Gastroesophageal sphincter (tissue), 4 donors: ENCODE results near the gene P4HA3. TPM values are rescaled to one million over a fixed set of nuclear protein-coding genes. Genes with fewer than 3 reads are reported as not detected.

Source experiments
- ATAC-seq: fragments of 150-250 bp; one replicate; pipeline ENCODE4 v1.9.1; 2016; ENCODE audit warnings: mild to moderate bottlenecking, moderate library complexity
- H3K27ac ChIP-seq, 4 donors: fragments of 200-600 bp; sonication (generic) in 3 of 4; 1 replicate in 3 of 4; 2 replicates in 1 of 4; pipeline ENCODE4 v1.5.1; 2016 to 2019
- H3K27me3 ChIP-seq: fragments of 200-600 bp; sonication (generic); one replicate; pipeline ENCODE4 v1.5.1; 2019
- H3K36me3 ChIP-seq, 2 donors: fragments of 200-600 bp; sonication (generic); one replicate each; pipeline ENCODE4 v1.5.1; 2019; ENCODE audit warnings: control low read depth in 1 of 2
- H3K4me1 ChIP-seq, 3 donors: fragments of 200-600 bp; sonication (generic); 1 replicate in 2 of 3; 2 replicates in 1 of 3; pipeline ENCODE4 v1.5.1; 2016 to 2019; ENCODE audit warnings: control low read depth in 2 of 3
- H3K4me3 ChIP-seq, 2 donors: fragments of 200-600 bp; sonication (generic); one replicate each; pipeline ENCODE4 v1.5.1; 2019; ENCODE audit warnings: mild to moderate bottlenecking in 1 of 2, moderate library complexity in 1 of 2
- H3K9me3 ChIP-seq, 3 donors: fragments of 200-600 bp; sonication (generic); one replicate each; pipeline ENCODE4 v1.5.1; 2017 to 2019; ENCODE audit warnings: control low read depth in 2 of 3
- EP300 ChIP-seq: sonication (generic); formaldehyde crosslinking; IDR thresholded peaks from one replicate; pipeline ENCODE4 v1.6.1; 2017; ENCODE audit warnings: antibody characterized with exemption, mild to moderate bottlenecking
- POLR2A ChIP-seq, 2 donors: fragments of 450-650 bp; IDR thresholded peaks; one replicate each; pipeline ENCODE4 v1.6.1; 2017; ENCODE audit warnings: antibody characterized with exemption in 2 of 2, mild to moderate bottlenecking in 2 of 2, moderate library complexity in 1 of 2
- POLR2AphosphoS5 ChIP-seq: sonication (generic); formaldehyde crosslinking; IDR thresholded peaks from one replicate; pipeline ENCODE4 v1.6.1; 2017; ENCODE audit warnings: antibody characterized with exemption
- WGBS, 2 donors: methylation state at CpG; one replicate each; pipeline ENCODE4 v1.1.5; 2018; ENCODE audit warnings: low coverage in 1 of 2; 5-methylcytosine and 5-hydroxymethylcytosine counted together
- total RNA-seq, 4 donors: library from RNA; depleted of rRNA; stranded (reverse); fragments of >200 nt; gene quantifications; one replicate each; pipeline ENCODE4 v1.1.0, GENCODE V29; 2016
- TF ChIP-seq, protein P1 (sequence below), 4 experiments: fragments of 200-600 bp in 2 of 4; fragments of 450-650 bp in 2 of 4; sonication (generic) in 1 of 4; IDR thresholded peaks; one replicate each; pipeline ENCODE4 v1.5.1; 2017 to 2019; ENCODE audit warnings: antibody characterized with exemption in 4 of 4, mild to moderate bottlenecking in 2 of 4, moderate library complexity in 2 of 4

The P4HA3 gene
- total RNA-seq, 4 donors from 2014 or later = 0.69 to 2.9 (median 0.94) TPM; not detected in 1

DNA sequence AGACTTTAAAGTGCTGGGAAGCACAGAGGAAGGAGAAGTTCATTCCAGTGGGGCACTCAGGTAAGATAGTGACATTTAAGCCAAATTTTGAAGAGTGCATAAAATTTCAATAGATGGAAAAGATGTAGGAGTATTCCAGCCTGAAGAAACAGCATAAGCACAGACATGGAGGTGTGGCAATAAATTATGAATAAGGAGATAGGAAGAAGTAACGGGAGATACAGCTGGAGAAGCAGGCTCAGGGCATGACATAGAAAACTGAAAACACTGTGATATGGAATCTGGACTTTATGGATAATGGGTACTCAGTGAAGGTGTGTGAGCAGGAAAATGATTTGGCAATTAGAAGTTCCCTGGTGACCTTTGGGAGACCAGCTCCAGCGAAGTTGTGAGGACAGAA lies 33.3 kb downstream of the P4HA3 start:
- Histone ChIP-seq H3K4me3 (no peak overlapping the region), H3K27me3 (no peaks in the 10 kb centered on the region), H3K27ac (peak overlapping the region in 3 of 4 donors; percentile 49 to 71 (median 71)), H3K36me3 (no peaks in the 10 kb centered on the region), H3K4me1 (peaks cover 0 to 21% (median 0%) of the 10 kb centered on the region in 3 donors), H3K9me3 (no peaks in the 10 kb centered on the region)
- no peak for ATAC-seq
- TF ChIP-seq POLR2AphosphoS5 (no peak), POLR2A (IDR thresholded peaks at IDR 0.05) (no peak), EP300 (no peak)
- TF ChIP-seq, protein P1, sequence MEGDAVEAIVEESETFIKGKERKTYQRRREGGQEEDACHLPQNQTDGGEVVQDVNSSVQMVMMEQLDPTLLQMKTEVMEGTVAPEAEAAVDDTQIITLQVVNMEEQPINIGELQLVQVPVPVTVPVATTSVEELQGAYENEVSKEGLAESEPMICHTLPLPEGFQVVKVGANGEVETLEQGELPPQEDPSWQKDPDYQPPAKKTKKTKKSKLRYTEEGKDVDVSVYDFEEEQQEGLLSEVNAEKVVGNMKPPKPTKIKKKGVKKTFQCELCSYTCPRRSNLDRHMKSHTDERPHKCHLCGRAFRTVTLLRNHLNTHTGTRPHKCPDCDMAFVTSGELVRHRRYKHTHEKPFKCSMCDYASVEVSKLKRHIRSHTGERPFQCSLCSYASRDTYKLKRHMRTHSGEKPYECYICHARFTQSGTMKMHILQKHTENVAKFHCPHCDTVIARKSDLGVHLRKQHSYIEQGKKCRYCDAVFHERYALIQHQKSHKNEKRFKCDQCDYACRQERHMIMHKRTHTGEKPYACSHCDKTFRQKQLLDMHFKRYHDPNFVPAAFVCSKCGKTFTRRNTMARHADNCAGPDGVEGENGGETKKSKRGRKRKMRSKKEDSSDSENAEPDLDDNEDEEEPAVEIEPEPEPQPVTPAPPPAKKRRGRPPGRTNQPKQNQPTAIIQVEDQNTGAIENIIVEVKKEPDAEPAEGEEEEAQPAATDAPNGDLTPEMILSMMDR (IDR thresholded peaks at IDR 0.05) = no peak
- WGBS, 2 donors = 80 to 86% methylated on average over 2 of the region's 2 CpGs

GRCh38 chr11:74276581-74276980 lies 34.9 kb downstream of the P4HA3 start:
- no peaks in the 10 kb centered on the region for H3K36me3 ChIP-seq
- 73 to 86% methylated on average over 2 of the region's 2 CpGs for WGBS, 2 donors

DNA sequence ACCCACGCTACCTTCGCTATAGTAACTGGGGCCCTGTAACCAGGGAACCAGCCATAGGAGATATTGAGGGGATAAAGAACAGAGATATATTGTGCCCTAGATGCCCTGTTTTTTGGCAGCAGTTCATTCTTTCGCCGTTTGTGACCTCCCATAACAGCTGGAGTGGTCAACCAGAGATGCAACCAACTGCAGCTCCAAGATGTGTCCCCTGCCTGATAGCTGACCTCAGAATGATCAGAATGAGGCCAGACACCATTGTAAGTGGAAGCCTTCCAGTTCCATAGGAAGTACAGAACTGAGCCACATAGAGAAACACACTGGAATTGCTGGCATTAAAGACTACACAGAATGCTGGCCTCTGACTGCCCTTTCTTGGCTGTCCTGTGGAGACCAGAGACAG lies 39.2 kb downstream of the P4HA3 start:
- H3K4me3 ChIP-seq = no peak overlapping the region
- TF ChIP-seq POLR2A (IDR thresholded peaks at IDR 0.05) (no peak), POLR2AphosphoS5 (no peak), EP300 (no peak)
- TF ChIP-seq, protein P1 (IDR thresholded peaks at IDR 0.05) = no peak
- WGBS, 2 donors = 76 to 89% methylated on average over 3 to 4 of the region's 4 CpGs

More at GRCh38 chr11:74276581-74276980, 34.9 kb downstream of the P4HA3 start:
- TF ChIP-seq POLR2AphosphoS5 (no peak), POLR2A (IDR thresholded peaks at IDR 0.05) (no peak), EP300 (no peak)
- TF ChIP-seq, protein P1 (IDR thresholded peaks at IDR 0.05) = no peak
- Histone ChIP-seq H3K4me3 (no peak overlapping the region), H3K27ac (no peak overlapping the region), H3K27me3 (no peaks in the 10 kb centered on the region), H3K9me3 (no peaks in the 10 kb centered on the region), H3K4me1 (peaks cover 0 to 13% (median 0%) of the 10 kb centered on the region in 3 donors)
- no peak for ATAC-seq

DNA sequence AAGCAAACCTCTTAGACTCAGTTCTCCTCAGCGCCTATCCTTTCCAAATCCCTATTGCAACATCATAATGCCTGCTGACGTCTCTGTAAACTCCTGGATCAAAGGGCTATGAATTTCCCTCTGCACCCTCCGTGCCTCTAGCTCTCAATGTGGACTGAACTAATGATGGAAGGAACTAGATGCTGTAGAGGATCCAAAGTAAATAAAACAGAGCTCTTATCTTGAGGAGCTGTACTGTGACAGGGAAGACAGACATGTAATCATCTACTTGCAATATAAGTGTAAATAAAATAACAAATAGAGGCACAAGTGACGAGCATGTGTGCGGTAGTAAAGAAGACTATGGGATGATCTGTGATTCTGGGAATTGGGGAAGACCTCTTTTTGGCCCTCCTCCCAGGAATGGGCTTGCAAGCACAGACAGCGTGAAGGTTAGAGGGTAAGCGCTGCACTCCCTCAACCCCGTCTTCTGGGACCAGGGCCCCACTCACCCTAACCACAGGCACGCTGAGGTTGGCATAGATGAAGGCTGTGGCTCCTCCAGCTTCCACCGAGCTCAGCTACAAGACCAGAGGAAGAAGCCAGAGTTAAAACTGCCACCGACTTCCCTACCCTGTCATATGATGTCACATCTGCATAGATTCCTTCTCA lies 42.2 kb downstream of the P4HA3 start:
- H3K27me3 ChIP-seq = no peaks in the 10 kb centered on the region
- ATAC-seq = peak; percentile 46
- WGBS, 2 donors = 73 to 79% methylated on average over 10 of the region's 11 CpGs
- H3K9me3 ChIP-seq = no peaks in the 10 kb centered on the region
- H3K4me3 ChIP-seq = no peak overlapping the region
- H3K36me3 ChIP-seq = no peaks in the 10 kb centered on the region
- TF ChIP-seq EP300 (no peak), POLR2A (IDR thresholded peaks at IDR 0.05) (no peak), POLR2AphosphoS5 (no peak)
- TF ChIP-seq, protein P1 (IDR thresholded peaks at IDR 0.05) = no peak
- no peaks in the 10 kb centered on the region for H3K4me1 ChIP-seq
- H3K27ac ChIP-seq = no peak overlapping the region

More for the DNA sequence above, 39.2 kb downstream of the P4HA3 start:
- Histone ChIP-seq H3K9me3 (no peaks in the 10 kb centered on the region), H3K27ac (no peak overlapping the region), H3K27me3 (no peaks in the 10 kb centered on the region), H3K36me3 (no peaks in the 10 kb centered on the region), H3K4me1 (no peaks in the 10 kb centered on the region)
- no peak for ATAC-seq

DNA sequence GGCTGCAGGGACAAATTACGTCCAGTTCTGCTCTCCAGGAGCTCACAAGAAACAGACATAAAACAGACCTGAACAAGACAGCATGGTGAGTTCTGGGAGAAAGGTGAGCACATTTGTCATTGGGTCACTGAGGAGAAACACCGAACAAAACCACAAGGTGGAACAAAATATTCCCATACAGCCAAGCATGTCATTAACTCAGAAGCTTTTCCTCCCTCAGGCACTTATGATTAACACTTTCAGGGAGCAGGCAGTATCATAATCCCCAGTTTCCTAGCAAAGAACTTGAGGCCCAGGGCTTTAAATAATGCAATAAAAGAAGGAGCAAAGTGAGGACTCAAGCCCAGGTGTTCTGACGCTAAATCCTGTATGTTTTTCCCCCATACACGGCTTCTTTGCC lies 43.0 kb downstream of the P4HA3 start:
- Histone ChIP-seq H3K4me1 (no peaks in the 10 kb centered on the region), H3K27me3 (no peaks in the 10 kb centered on the region), H3K36me3 (no peaks in the 10 kb centered on the region), H3K27ac (no peak overlapping the region), H3K4me3 (no peak overlapping the region), H3K9me3 (no peaks in the 10 kb centered on the region)
- ATAC-seq = no peak
- TF ChIP-seq EP300 = no peak
- TF ChIP-seq POLR2A (IDR thresholded peaks at IDR 0.05) = no peak
- no peak for TF ChIP-seq POLR2AphosphoS5
- TF ChIP-seq, protein P1 (IDR thresholded peaks at IDR 0.05) = no peak
- 73 to 81% methylated on average over 2 to 4 of the region's 4 CpGs for WGBS, 2 donors
